ENCODE measurements around the gene FOXP2. TPM values are rescaled to one million over a fixed set of nuclear protein-coding genes. Genes with fewer than 3 reads are reported as not detected.

The FOXP2 gene
- total RNA-seq, 1 experiment from 2014 or later = not detected

DNA sequence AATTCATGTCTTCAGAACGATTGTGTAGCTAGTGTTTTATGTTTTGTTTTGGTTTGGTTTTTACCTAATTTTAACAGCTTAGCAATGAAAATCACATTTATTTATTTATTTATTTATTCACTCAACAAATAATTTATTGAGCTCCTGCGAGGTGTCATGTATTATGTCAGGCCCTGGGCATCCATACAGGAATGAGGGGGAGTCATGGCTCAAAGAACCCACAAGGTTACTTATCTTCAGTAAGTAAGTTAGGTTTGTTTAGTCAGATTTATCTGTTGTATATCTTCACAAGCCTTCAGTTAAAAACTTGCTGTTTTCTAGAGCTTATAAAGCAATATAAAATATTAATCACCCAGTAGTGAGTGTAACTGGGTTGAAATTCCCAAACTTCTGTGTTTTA is 45.4 kb downstream of the FOXP2 start:
- DNase-seq = no peak
- no peaks in the 10 kb centered on the region for H3K36me3 ChIP-seq (ENCODE audit: insufficient read depth, low read length)
- H4K20me1 ChIP-seq (ENCODE audit: insufficient read depth, low read depth, low read length) = no peaks in the 10 kb centered on the region
- peaks cover 43% of the 10 kb centered on the region for H3K9me3 ChIP-seq (ENCODE audit: low read length)
- no peak overlapping the region for H3K4me3 ChIP-seq (ENCODE audit: low read length)
- H2AFZ ChIP-seq (ENCODE audit: low read length) = no peak overlapping the region
- H3K27me3 ChIP-seq (ENCODE audit: low read length) = no peaks in the 10 kb centered on the region
- H3K27ac ChIP-seq (ENCODE audit: low read length) = no peak overlapping the region
- no peak overlapping the region for H3K9ac ChIP-seq (ENCODE audit: low read length)
- no peaks in the 10 kb centered on the region for H3K9me2 ChIP-seq (replicated peaks; ENCODE audit: insufficient read depth, low read length)
- no peaks in the 10 kb centered on the region for H3K79me2 ChIP-seq (ENCODE audit: low read length)
- H3K4me1 ChIP-seq (ENCODE audit: low read length) = no peaks in the 10 kb centered on the region
- no peak overlapping the region for H3K4me2 ChIP-seq (ENCODE audit: low read depth, low read length, poor library complexity, severe bottlenecking)

DNA sequence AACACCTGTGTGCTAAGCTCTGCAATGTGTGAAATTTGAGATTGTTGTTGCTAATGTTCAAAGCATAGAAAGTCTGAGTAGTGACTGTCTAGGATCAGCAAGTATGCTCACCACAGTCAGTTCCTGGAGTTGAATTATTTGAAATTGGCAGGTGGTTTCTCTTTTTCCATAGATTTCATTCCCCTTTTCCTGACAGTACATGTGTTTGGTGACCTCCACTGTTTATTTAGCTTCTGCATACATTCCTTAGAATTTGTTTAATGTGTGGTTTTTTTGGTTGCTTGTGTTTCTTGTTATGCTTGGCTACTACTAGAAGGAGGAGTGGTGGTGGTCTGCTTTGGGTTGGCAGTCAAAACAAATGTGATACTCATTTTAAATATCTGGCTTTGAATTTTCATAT is 52.3 kb downstream of the FOXP2 start:
- H3K9me3 ChIP-seq (ENCODE audit: low read length) = peaks cover 40% of the 10 kb centered on the region
- no peaks in the 10 kb centered on the region for H3K79me2 ChIP-seq (ENCODE audit: low read length)
- H4K20me1 ChIP-seq (ENCODE audit: insufficient read depth, low read depth, low read length) = no peaks in the 10 kb centered on the region
- H3K4me1 ChIP-seq (ENCODE audit: low read length) = no peaks in the 10 kb centered on the region
- no peak overlapping the region for H3K27ac ChIP-seq (ENCODE audit: low read length)
- H3K36me3 ChIP-seq (ENCODE audit: insufficient read depth, low read length) = no peaks in the 10 kb centered on the region
- no peak overlapping the region for H3K9ac ChIP-seq (ENCODE audit: low read length)
- no peaks in the 10 kb centered on the region for H3K9me2 ChIP-seq (replicated peaks; ENCODE audit: insufficient read depth, low read length)
- no peaks in the 10 kb centered on the region for H3K27me3 ChIP-seq (ENCODE audit: low read length)
- no peak for DNase-seq
- H3K4me3 ChIP-seq (ENCODE audit: low read length) = no peak overlapping the region
- H3K4me2 ChIP-seq (ENCODE audit: low read depth, low read length, poor library complexity, severe bottlenecking) = no peak overlapping the region
- H2AFZ ChIP-seq (ENCODE audit: low read length) = no peak overlapping the region

GRCh38 chr7:114468844-114469243 is 54.2 kb downstream of the FOXP2 start:
- DNase-seq = no peak
- H3K4me3 ChIP-seq (ENCODE audit: low read length) = no peak overlapping the region
- no peak overlapping the region for H2AFZ ChIP-seq (ENCODE audit: low read length)
- no peaks in the 10 kb centered on the region for H3K9me2 ChIP-seq (replicated peaks; ENCODE audit: insufficient read depth, low read length)
- H3K4me2 ChIP-seq (ENCODE audit: low read depth, low read length, poor library complexity, severe bottlenecking) = no peak overlapping the region
- H3K79me2 ChIP-seq (ENCODE audit: low read length) = no peaks in the 10 kb centered on the region
- no peaks in the 10 kb centered on the region for H3K4me1 ChIP-seq (ENCODE audit: low read length)
- no peak overlapping the region for H3K27ac ChIP-seq (ENCODE audit: low read length)
- H4K20me1 ChIP-seq (ENCODE audit: insufficient read depth, low read depth, low read length) = no peaks in the 10 kb centered on the region
- H3K9me3 ChIP-seq (ENCODE audit: low read length) = peaks cover 40% of the 10 kb centered on the region
- no peak overlapping the region for H3K9ac ChIP-seq (ENCODE audit: low read length)
- H3K27me3 ChIP-seq (ENCODE audit: low read length) = no peaks in the 10 kb centered on the region
- H3K36me3 ChIP-seq (ENCODE audit: insufficient read depth, low read length) = no peaks in the 10 kb centered on the region

GRCh38 chr7:114472896-114473512 is 58.4 kb downstream of the FOXP2 start:
- Histone ChIP-seq H3K27me3 (ENCODE audit: low read length) (no peaks in the 10 kb centered on the region), H3K9ac (ENCODE audit: low read length) (no peak overlapping the region), H3K36me3 (ENCODE audit: insufficient read depth, low read length) (no peaks in the 10 kb centered on the region), H4K20me1 (ENCODE audit: insufficient read depth, low read depth, low read length) (no peaks in the 10 kb centered on the region), H3K27ac (ENCODE audit: low read length) (no peak overlapping the region), H3K9me3 (ENCODE audit: low read length) (peaks cover 18% of the 10 kb centered on the region), H3K79me2 (ENCODE audit: low read length) (no peaks in the 10 kb centered on the region), H2AFZ (ENCODE audit: low read length) (no peak overlapping the region), H3K9me2 (replicated peaks; ENCODE audit: insufficient read depth, low read length) (no peaks in the 10 kb centered on the region), H3K4me3 (ENCODE audit: low read length) (no peak overlapping the region), H3K4me1 (ENCODE audit: low read length) (no peaks in the 10 kb centered on the region), H3K4me2 (ENCODE audit: low read depth, low read length, poor library complexity, severe bottlenecking) (no peak overlapping the region)
- DNase-seq = no peak

DNA sequence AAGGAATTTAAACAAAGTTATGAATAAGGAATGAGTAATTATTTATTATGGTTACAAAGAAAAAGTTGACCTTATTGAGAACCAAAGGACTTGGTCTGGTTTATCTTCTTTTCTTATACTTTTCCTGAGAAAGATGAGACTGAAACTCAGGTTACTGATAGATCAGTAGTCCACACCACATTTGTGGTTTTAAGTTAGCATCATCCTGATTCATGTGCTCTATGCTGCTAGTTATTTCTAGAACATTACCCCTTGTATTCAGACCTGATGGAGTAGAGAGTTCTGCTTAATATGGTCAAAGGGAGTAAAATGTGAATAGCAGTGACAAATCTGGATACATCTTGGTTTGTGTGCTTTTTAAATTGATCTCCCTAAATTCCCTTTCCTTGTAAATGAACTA is 63.8 kb downstream of the FOXP2 start:
- H3K9me3 ChIP-seq (ENCODE audit: low read length) = peaks cover 16% of the 10 kb centered on the region
- H3K9ac ChIP-seq (ENCODE audit: low read length) = no peak overlapping the region
- no peak overlapping the region for H3K4me2 ChIP-seq (ENCODE audit: low read depth, low read length, poor library complexity, severe bottlenecking)
- H3K27me3 ChIP-seq (ENCODE audit: low read length) = no peaks in the 10 kb centered on the region
- no peak overlapping the region for H3K27ac ChIP-seq (ENCODE audit: low read length)
- no peaks in the 10 kb centered on the region for H3K4me1 ChIP-seq (ENCODE audit: low read length)
- DNase-seq = no peak
- H3K4me3 ChIP-seq (ENCODE audit: low read length) = no peak overlapping the region
- H4K20me1 ChIP-seq (ENCODE audit: insufficient read depth, low read depth, low read length) = no peaks in the 10 kb centered on the region
- no peaks in the 10 kb centered on the region for H3K79me2 ChIP-seq (ENCODE audit: low read length)
- H3K9me2 ChIP-seq (replicated peaks; ENCODE audit: insufficient read depth, low read length) = no peaks in the 10 kb centered on the region
- H3K36me3 ChIP-seq (ENCODE audit: insufficient read depth, low read length) = no peaks in the 10 kb centered on the region
- H2AFZ ChIP-seq (ENCODE audit: low read length) = no peak overlapping the region

DNA sequence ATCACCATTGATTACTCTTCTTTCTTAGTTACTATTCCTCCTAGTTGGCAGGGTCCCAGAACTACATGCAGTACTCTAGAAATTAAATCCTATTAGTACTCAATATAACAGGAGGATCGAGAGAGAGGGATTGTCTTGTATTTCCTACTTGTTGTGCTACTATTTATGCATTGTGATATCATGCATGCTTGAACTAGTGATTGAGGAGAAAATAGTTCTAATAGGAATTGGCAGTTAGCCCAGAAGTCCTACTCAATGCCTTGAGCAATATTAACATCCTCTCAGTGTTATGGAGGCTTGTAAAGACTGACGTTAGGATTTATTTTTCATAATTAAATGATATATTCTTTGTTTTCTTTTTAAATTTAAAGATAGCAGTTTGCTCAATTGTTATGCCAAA is 67.4 kb downstream of the FOXP2 start:
- Histone ChIP-seq H3K4me1 (ENCODE audit: low read length) (no peaks in the 10 kb centered on the region), H3K4me2 (ENCODE audit: low read depth, low read length, poor library complexity, severe bottlenecking) (no peak overlapping the region), H4K20me1 (ENCODE audit: insufficient read depth, low read depth, low read length) (no peaks in the 10 kb centered on the region), H3K9me3 (ENCODE audit: low read length) (peaks cover 19% of the 10 kb centered on the region), H3K27ac (ENCODE audit: low read length) (no peak overlapping the region), H3K27me3 (ENCODE audit: low read length) (no peaks in the 10 kb centered on the region), H3K36me3 (ENCODE audit: insufficient read depth, low read length) (no peaks in the 10 kb centered on the region), H3K9ac (ENCODE audit: low read length) (no peak overlapping the region), H3K79me2 (ENCODE audit: low read length) (no peaks in the 10 kb centered on the region), H2AFZ (ENCODE audit: low read length) (no peak overlapping the region), H3K4me3 (ENCODE audit: low read length) (no peak overlapping the region), H3K9me2 (replicated peaks; ENCODE audit: insufficient read depth, low read length) (no peaks in the 10 kb centered on the region)
- no peak for DNase-seq

DNA sequence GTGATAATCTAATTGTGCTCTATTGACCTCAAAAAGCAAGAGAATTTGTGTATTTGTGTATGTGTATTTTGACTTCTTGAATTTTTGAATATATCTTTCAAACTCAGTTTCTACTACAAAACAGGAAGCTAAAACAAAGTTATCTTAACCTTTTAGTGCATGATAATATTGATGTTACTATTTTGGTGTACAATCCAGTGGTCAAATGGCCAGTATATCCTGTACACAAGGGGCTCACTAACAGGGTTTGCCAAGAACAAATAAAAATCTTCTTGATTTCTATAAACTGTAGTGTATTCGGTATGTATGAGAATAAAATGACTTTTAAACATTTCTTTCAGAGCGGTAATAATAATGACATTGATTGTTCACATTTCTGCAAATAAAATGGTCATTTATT is 69.6 kb downstream of the FOXP2 start:
- H3K9ac ChIP-seq (ENCODE audit: low read length) = no peak overlapping the region
- H3K27ac ChIP-seq (ENCODE audit: low read length) = no peak overlapping the region
- H3K36me3 ChIP-seq (ENCODE audit: insufficient read depth, low read length) = no peaks in the 10 kb centered on the region
- no peaks in the 10 kb centered on the region for H3K79me2 ChIP-seq (ENCODE audit: low read length)
- no peak for DNase-seq
- H3K9me2 ChIP-seq (replicated peaks; ENCODE audit: insufficient read depth, low read length) = no peaks in the 10 kb centered on the region
- no peak overlapping the region for H3K4me3 ChIP-seq (ENCODE audit: low read length)
- peaks cover 24% of the 10 kb centered on the region for H3K9me3 ChIP-seq (ENCODE audit: low read length)
- H3K4me2 ChIP-seq (ENCODE audit: low read depth, low read length, poor library complexity, severe bottlenecking) = no peak overlapping the region
- no peaks in the 10 kb centered on the region for H3K27me3 ChIP-seq (ENCODE audit: low read length)
- H3K4me1 ChIP-seq (ENCODE audit: low read length) = no peaks in the 10 kb centered on the region
- no peak overlapping the region for H2AFZ ChIP-seq (ENCODE audit: low read length)
- no peaks in the 10 kb centered on the region for H4K20me1 ChIP-seq (ENCODE audit: insufficient read depth, low read depth, low read length)

- no peak overlapping the region for H3K4me2 ChIP-seq (ENCODE audit: low read depth, low read length, poor library complexity, severe bottlenecking)
- no peak overlapping the region for H3K27ac ChIP-seq (ENCODE audit: low read length)
- no peaks in the 10 kb centered on the region for H3K9me2 ChIP-seq (replicated peaks; ENCODE audit: insufficient read depth, low read length)
- peaks cover 24% of the 10 kb centered on the region for H3K9me3 ChIP-seq (ENCODE audit: low read length)
- H3K4me3 ChIP-seq (ENCODE audit: low read length) = no peak overlapping the region
- H3K79me2 ChIP-seq (ENCODE audit: low read length) = no peaks in the 10 kb centered on the region
- DNase-seq = no peak
- no peaks in the 10 kb centered on the region for H3K36me3 ChIP-seq (ENCODE audit: insufficient read depth, low read length)
- H3K27me3 ChIP-seq (ENCODE audit: low read length) = no peaks in the 10 kb centered on the region
- H2AFZ ChIP-seq (ENCODE audit: low read length) = no peak overlapping the region
- no peaks in the 10 kb centered on the region for H4K20me1 ChIP-seq (ENCODE audit: insufficient read depth, low read depth, low read length)
- H3K4me1 ChIP-seq (ENCODE audit: low read length) = no peaks in the 10 kb centered on the region
- H3K9ac ChIP-seq (ENCODE audit: low read length) = no peak overlapping the region
Measured at GRCh38 chr7:114487174-114487573, 72.6 kb downstream of the FOXP2 start.

DNA sequence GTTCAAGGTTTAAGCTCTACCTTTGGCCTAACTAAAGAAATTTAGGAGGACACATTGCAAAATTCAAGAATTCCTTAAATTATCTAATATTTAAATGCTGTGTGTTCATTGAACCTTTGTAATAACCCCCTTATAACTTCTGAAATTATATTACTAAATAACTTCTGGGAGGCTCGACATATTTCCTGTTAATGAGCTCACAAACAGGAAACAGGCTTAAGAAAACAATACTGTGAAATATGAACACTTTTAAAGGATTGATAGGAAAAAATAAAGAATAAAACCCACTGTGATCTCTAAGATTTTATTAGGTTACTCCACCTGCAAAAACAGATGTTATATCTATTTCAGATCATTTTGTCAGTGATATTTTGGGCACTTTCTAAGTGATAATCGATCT is 74.1 kb downstream of the FOXP2 start:
- H3K27ac ChIP-seq (ENCODE audit: low read length) = no peak overlapping the region
- no peaks in the 10 kb centered on the region for H3K36me3 ChIP-seq (ENCODE audit: insufficient read depth, low read length)
- no peak overlapping the region for H2AFZ ChIP-seq (ENCODE audit: low read length)
- no peaks in the 10 kb centered on the region for H3K27me3 ChIP-seq (ENCODE audit: low read length)
- no peak overlapping the region for H3K4me2 ChIP-seq (ENCODE audit: low read depth, low read length, poor library complexity, severe bottlenecking)
- peaks cover 16% of the 10 kb centered on the region for H3K9me3 ChIP-seq (ENCODE audit: low read length)
- no peak for DNase-seq
- no peaks in the 10 kb centered on the region for H3K9me2 ChIP-seq (replicated peaks; ENCODE audit: insufficient read depth, low read length)
- no peak overlapping the region for H3K4me3 ChIP-seq (ENCODE audit: low read length)
- no peaks in the 10 kb centered on the region for H3K79me2 ChIP-seq (ENCODE audit: low read length)
- no peak overlapping the region for H3K9ac ChIP-seq (ENCODE audit: low read length)
- no peaks in the 10 kb centered on the region for H4K20me1 ChIP-seq (ENCODE audit: insufficient read depth, low read depth, low read length)
- H3K4me1 ChIP-seq (ENCODE audit: low read length) = no peaks in the 10 kb centered on the region

Measured in Karpas-422 (cell line).